Hepatocyte (in vitro differentiated cells): ENCODE results near the gene CLEC11A. TPM values are rescaled to one million over a fixed set of nuclear protein-coding genes. Genes with fewer than 3 reads are reported as not detected.

Experiments used
- DNase-seq: peaks from one replicate; pipeline ENCODE4 v3.0.0-alpha.2; 2016; ENCODE audit warnings: low spot score
- H2AFZ ChIP-seq: fragments of 200-600 bp; sonication (generic); 2 replicates; pipeline ENCODE4 v1.6.0; 2016; ENCODE audit warnings: antibody characterized with exemption, mild to moderate bottlenecking
- H3K27ac ChIP-seq: fragments of 200-600 bp; sonication (generic); 2 replicates; pipeline ENCODE4 v1.5.1; 2016; ENCODE audit warnings: mild to moderate bottlenecking
- H3K27me3 ChIP-seq: fragments of 200-600 bp; sonication (generic); 2 replicates; pipeline ENCODE4 v1.6.1; 2016
- H3K36me3 ChIP-seq: fragments of 200-600 bp; sonication (generic); replicated peaks from 2 replicates; pipeline ENCODE4 v1.5.1; 2016; ENCODE audit warnings: low read depth; ENCODE audit not compliant: insufficient read depth
- H3K4me1 ChIP-seq: fragments of 200-600 bp; sonication (generic); 2 replicates; pipeline ENCODE4 v1.5.1; 2016; ENCODE audit warnings: mild to moderate bottlenecking, moderate library complexity; ENCODE audit not compliant: insufficient read depth
- H3K4me2 ChIP-seq: fragments of 200-600 bp; sonication (generic); 2 replicates; pipeline ENCODE4 v1.6.0; 2016
- H3K4me3 ChIP-seq: fragments of 200-600 bp; sonication (generic); 2 replicates; pipeline ENCODE4 v1.5.1; 2016; ENCODE audit warnings: mild to moderate bottlenecking
- H3K79me2 ChIP-seq: fragments of 200-600 bp; sonication (generic); 2 replicates; pipeline ENCODE4 v1.6.0; 2017; ENCODE audit warnings: mild to moderate bottlenecking
- H3K9me2 ChIP-seq: fragments of 200-600 bp; sonication (generic); replicated peaks from 2 replicates; pipeline ENCODE4 v1.6.0; 2017; ENCODE audit warnings: mild to moderate bottlenecking; ENCODE audit not compliant: insufficient read depth
- H3K9me3 ChIP-seq: fragments of 200-600 bp; sonication (generic); 2 replicates; pipeline ENCODE4 v1.5.1; 2016; ENCODE audit warnings: low read depth, mild to moderate bottlenecking
- H4K20me1 ChIP-seq: fragments of 200-600 bp; sonication (generic); 2 replicates; pipeline ENCODE4 v1.6.0; 2016; ENCODE audit warnings: mild to moderate bottlenecking; ENCODE audit not compliant: insufficient read depth, poor library complexity, severe bottlenecking
- EZH2 ChIP-seq: fragments of 200-600 bp; sonication (generic); IDR thresholded peaks from 2 replicates; pipeline ENCODE4 v1.6.1; 2016; ENCODE audit warnings: antibody characterized with exemption, mild to moderate bottlenecking, borderline replicate concordance
- EZH2phosphoT487 ChIP-seq: fragments of 200-600 bp; sonication (generic); IDR thresholded peaks from one replicate; pipeline ENCODE4 v1.6.1; 2018; ENCODE audit warnings: antibody characterized with exemption, mild to moderate bottlenecking, low read depth, moderate library complexity; ENCODE audit not compliant: unreplicated experiment, severe bottlenecking
- WGBS: methylation state at CpG from one replicate; pipeline ENCODE4 v1.1.6; 2016; ENCODE audit warnings: low lambda C conversion rate; ENCODE audit errors: missing lambda C conversion rate; 5-methylcytosine and 5-hydroxymethylcytosine counted together
- polyA plus RNA-seq: library from polyadenylated mRNA; unstranded; fragments of >200 nt; fragmentation: Nextera tagmentation; extraction: Ambion mirVana; gene quantifications from 2 replicates; pipeline ENCODE4 v1.2.1, GENCODE V29; 2016
- total RNA-seq: library from RNA; depleted of rRNA; stranded (reverse); fragments of >200 nt; gene quantifications from 2 replicates; pipeline ENCODE4 v1.2.3, GENCODE V29; 2014
- TF ChIP-seq, protein P1 (sequence below): fragments of 200-600 bp; sonication (generic); IDR thresholded peaks from 2 replicates; pipeline ENCODE4 v1.5.1; 2016; ENCODE audit warnings: antibody characterized with exemption, mild to moderate bottlenecking; ENCODE audit not compliant: poor library complexity

Gene CLEC11A
- total and polyA plus RNA-seq, 2 experiments from 2014 or later = 27.6 to 72.4 TPM

DNA sequence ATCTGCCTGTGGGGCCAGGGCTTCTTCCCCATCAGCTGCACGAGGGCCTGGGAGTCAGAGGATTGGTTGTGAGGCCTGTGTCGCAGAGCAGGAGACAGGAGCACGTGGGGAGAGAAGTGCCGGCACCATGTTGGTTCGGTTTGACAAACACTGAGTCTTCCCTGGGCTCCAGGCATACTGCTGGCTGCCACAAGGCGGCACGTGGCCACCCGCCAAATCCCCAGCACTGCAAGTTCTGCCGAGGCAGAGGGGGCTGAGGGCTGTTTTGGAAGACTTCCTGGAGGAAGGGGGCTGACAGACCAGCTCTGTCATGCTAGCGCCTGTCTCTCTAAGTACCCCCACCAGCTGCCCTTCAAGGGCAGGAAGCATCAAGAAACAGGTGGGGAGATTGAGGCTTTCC lies 13.1 kb upstream of the CLEC11A start:
- no peak overlapping the region for H3K27ac ChIP-seq
- H3K4me3 ChIP-seq = no peak overlapping the region
- no peaks in the 10 kb centered on the region for H3K36me3 ChIP-seq
- H3K4me2 ChIP-seq = no peak overlapping the region
- TF ChIP-seq, protein P1, sequence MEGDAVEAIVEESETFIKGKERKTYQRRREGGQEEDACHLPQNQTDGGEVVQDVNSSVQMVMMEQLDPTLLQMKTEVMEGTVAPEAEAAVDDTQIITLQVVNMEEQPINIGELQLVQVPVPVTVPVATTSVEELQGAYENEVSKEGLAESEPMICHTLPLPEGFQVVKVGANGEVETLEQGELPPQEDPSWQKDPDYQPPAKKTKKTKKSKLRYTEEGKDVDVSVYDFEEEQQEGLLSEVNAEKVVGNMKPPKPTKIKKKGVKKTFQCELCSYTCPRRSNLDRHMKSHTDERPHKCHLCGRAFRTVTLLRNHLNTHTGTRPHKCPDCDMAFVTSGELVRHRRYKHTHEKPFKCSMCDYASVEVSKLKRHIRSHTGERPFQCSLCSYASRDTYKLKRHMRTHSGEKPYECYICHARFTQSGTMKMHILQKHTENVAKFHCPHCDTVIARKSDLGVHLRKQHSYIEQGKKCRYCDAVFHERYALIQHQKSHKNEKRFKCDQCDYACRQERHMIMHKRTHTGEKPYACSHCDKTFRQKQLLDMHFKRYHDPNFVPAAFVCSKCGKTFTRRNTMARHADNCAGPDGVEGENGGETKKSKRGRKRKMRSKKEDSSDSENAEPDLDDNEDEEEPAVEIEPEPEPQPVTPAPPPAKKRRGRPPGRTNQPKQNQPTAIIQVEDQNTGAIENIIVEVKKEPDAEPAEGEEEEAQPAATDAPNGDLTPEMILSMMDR = no peak
- TF ChIP-seq EZH2 = no peak
- TF ChIP-seq EZH2phosphoT487 = no peak
- H3K4me1 ChIP-seq = no peaks in the 10 kb centered on the region
- H3K27me3 ChIP-seq = peaks cover 4% of the 10 kb centered on the region
- no peak for DNase-seq
- WGBS = 54% methylated on average over 10 of the region's 10 CpGs
- H3K9me3 ChIP-seq = no peaks in the 10 kb centered on the region
- no peak overlapping the region for H2AFZ ChIP-seq
- H3K9me2 ChIP-seq = no peaks in the 10 kb centered on the region
- H3K79me2 ChIP-seq = no peaks in the 10 kb centered on the region
- H4K20me1 ChIP-seq = no peaks in the 10 kb centered on the region

DNA sequence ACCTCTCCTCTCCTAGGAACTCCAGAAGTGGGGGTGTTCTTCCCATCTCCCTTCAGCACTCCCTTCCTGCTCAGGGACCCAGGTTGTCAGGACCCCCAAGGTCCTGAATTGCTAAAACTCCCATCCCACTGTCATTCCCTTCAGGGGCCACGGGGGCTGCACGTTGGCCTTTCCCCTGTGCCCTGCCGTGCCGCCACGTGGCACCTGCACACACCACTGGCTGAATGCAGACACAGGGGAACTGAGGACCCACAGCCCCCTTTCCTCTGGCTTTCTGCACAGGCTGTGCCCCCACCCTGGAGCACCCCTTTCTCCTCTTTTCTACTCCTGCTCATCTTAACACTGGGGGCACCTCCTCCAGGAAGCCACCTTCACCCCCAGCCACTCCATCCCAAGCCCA lies 12.6 kb upstream of the CLEC11A start:
- Histone ChIP-seq H3K27me3 (peaks cover 4% of the 10 kb centered on the region), H4K20me1 (no peaks in the 10 kb centered on the region)

GRCh38 chr19:50711196-50711595 lies 12.0 kb upstream of the CLEC11A start:
- TF ChIP-seq, protein P1 = no peak
- no peak for TF ChIP-seq EZH2phosphoT487
- TF ChIP-seq EZH2 = no peak
- no peak for DNase-seq
- 76% methylated on average over 8 of the region's 11 CpGs for WGBS
- Histone ChIP-seq H3K27ac (no peak overlapping the region), H3K9me2 (no peaks in the 10 kb centered on the region), H3K4me3 (no peak overlapping the region), H3K79me2 (no peaks in the 10 kb centered on the region), H2AFZ (no peak overlapping the region), H3K27me3 (peaks cover 4% of the 10 kb centered on the region), H3K36me3 (no peaks in the 10 kb centered on the region), H4K20me1 (no peaks in the 10 kb centered on the region), H3K4me2 (no peak overlapping the region), H3K9me3 (no peaks in the 10 kb centered on the region), H3K4me1 (no peaks in the 10 kb centered on the region)

More for the DNA sequence above, 12.6 kb upstream of the CLEC11A start:
- H3K4me2 ChIP-seq = no peak overlapping the region
- TF ChIP-seq, protein P1 = no peak
- no peak for TF ChIP-seq EZH2
- no peak for TF ChIP-seq EZH2phosphoT487
- H3K4me1 ChIP-seq = no peaks in the 10 kb centered on the region
- H3K9me3 ChIP-seq = no peaks in the 10 kb centered on the region
- H3K9me2 ChIP-seq = no peaks in the 10 kb centered on the region
- H3K4me3 ChIP-seq = no peak overlapping the region
- DNase-seq = no peak
- 76% methylated on average over 5 of the region's 5 CpGs for WGBS
- no peak overlapping the region for H3K27ac ChIP-seq
- H3K79me2 ChIP-seq = no peaks in the 10 kb centered on the region
- no peak overlapping the region for H2AFZ ChIP-seq
- no peaks in the 10 kb centered on the region for H3K36me3 ChIP-seq

GRCh38 chr19:50711805-50712204 lies 11.4 kb upstream of the CLEC11A start:
- no peaks in the 10 kb centered on the region for H3K9me3 ChIP-seq
- no peak overlapping the region for H3K4me2 ChIP-seq
- H3K4me1 ChIP-seq = no peaks in the 10 kb centered on the region
- WGBS = 84% methylated on average over 9 of the region's 9 CpGs
- no peaks in the 10 kb centered on the region for H3K79me2 ChIP-seq
- H3K4me3 ChIP-seq = no peak overlapping the region
- no peaks in the 10 kb centered on the region for H3K9me2 ChIP-seq
- TF ChIP-seq EZH2 (no peak), EZH2phosphoT487 (no peak)
- TF ChIP-seq, protein P1 = no peak
- DNase-seq = no peak
- peaks cover 4% of the 10 kb centered on the region for H3K27me3 ChIP-seq
- H2AFZ ChIP-seq = no peak overlapping the region
- H3K27ac ChIP-seq = no peak overlapping the region
- no peaks in the 10 kb centered on the region for H3K36me3 ChIP-seq
- no peaks in the 10 kb centered on the region for H4K20me1 ChIP-seq
